HepG2 (cell line): ENCODE measurements around the gene SRCIN1. TPM values are rescaled to one million over a fixed set of nuclear protein-coding genes. Genes with fewer than 3 reads are reported as not detected.
A peak's percentile ranks its signal among the peaks of the same experiment; 100 is the strongest.

Experiments used
- ATF1 ChIP-seq: IDR thresholded peaks from 2 replicates; pipeline ENCODE4 v1.6.1; 2016; ENCODE audit warnings: mild to moderate bottlenecking, control low read depth
- CBX1 ChIP-seq: IDR thresholded peaks from one replicate; pipeline ENCODE4 v1.6.1; 2016; ENCODE audit warnings: antibody characterized with exemption, low read depth
- CENPX ChIP-seq: sonication (generic); formaldehyde crosslinking; IDR thresholded peaks from 2 replicates; pipeline ENCODE4 v1.9.0; 2021; ENCODE audit warnings: mild to moderate bottlenecking, missing genetic modification reagents, moderate library complexity
- DPF2 ChIP-seq: sonication (generic); formaldehyde crosslinking; IDR thresholded peaks from 2 replicates; pipeline ENCODE4 v1.4.0; 2020; ENCODE audit warnings: mild to moderate bottlenecking, low read depth, missing genetic modification reagents, borderline replicate concordance
- GPN1 ChIP-seq: sonication (generic); formaldehyde crosslinking; IDR thresholded peaks from 2 replicates; pipeline ENCODE4 v1.5.1; 2020; ENCODE audit warnings: missing genetic modification reagents, borderline replicate concordance
- GTF3A ChIP-seq: sonication (generic); formaldehyde crosslinking; conservative IDR thresholded peaks from 2 replicates; pipeline ENCODE4 v1.4.0; 2020; ENCODE audit warnings: mild to moderate bottlenecking, missing genetic modification reagents
- HDAC1 ChIP-seq: sonication (generic); formaldehyde crosslinking; IDR thresholded peaks from 2 replicates; pipeline ENCODE4 v1.5.1; 2020; ENCODE audit warnings: mild to moderate bottlenecking, missing genetic modification reagents
- HDAC6 ChIP-seq: fragments of 200-600 bp; sonication (generic); IDR thresholded peaks from 2 replicates; pipeline ENCODE4 v1.7.0; 2017; ENCODE audit warnings: mild to moderate bottlenecking, antibody characterized with exemption, low read length, low read depth
- IKZF1 ChIP-seq: fragments of 450-650 bp; IDR thresholded peaks from 2 replicates; pipeline ENCODE4 v1.7.1; 2016
- JUN ChIP-seq: sonication (generic); formaldehyde crosslinking; IDR thresholded peaks from 2 replicates; pipeline ENCODE4 v1.4.0; 2020; ENCODE audit warnings: mild to moderate bottlenecking, missing genetic modification reagents
- KDM3A ChIP-seq: IDR thresholded peaks from 2 replicates; pipeline ENCODE4 v1.6.1; 2018; ENCODE audit warnings: low read depth, missing compliant biosample characterization
- NFYC ChIP-seq: IDR thresholded peaks from 2 replicates; pipeline ENCODE4 v1.6.1; 2016; ENCODE audit warnings: missing genetic modification reagents, missing compliant biosample characterization
- PHF5A ChIP-seq: IDR thresholded peaks from one replicate; pipeline ENCODE4 v1.6.1; 2018; ENCODE audit warnings: low read depth, missing genetic modification reagents; ENCODE audit not compliant: unreplicated experiment
- U2AF1 ChIP-seq: fragments of 200-400 bp; formaldehyde crosslinking; optimal IDR thresholded peaks from 2 replicates; pipeline ENCODE3; 2017; ENCODE audit warnings: mild to moderate bottlenecking, low read depth, low read length
- YY1 ChIP-seq: IDR thresholded peaks from 2 replicates; pipeline ENCODE4 v1.6.1; 2011; ENCODE audit warnings: low read length, low read depth, moderate library complexity, mild to moderate bottlenecking; ENCODE audit not compliant: insufficient read depth, insufficient replicate concordance
- ZBTB1 ChIP-seq: sonication (generic); formaldehyde crosslinking; IDR thresholded peaks from 2 replicates; pipeline ENCODE4 v1.4.0; 2020; ENCODE audit warnings: missing genetic modification reagents, borderline replicate concordance
- ZBTB20 ChIP-seq: sonication (generic); formaldehyde crosslinking; IDR thresholded peaks from 2 replicates; pipeline ENCODE4 v1.8.1; 2023; ENCODE audit warnings: missing genetic modification reagents, low read depth, mild to moderate bottlenecking, borderline replicate concordance
- ZBTB7A ChIP-seq: sonication (generic); formaldehyde crosslinking; IDR thresholded peaks from 2 replicates; pipeline ENCODE4 v1.8.0; 2022; ENCODE audit warnings: mild to moderate bottlenecking, missing genetic modification reagents
- ZFYVE20 ChIP-seq: sonication (generic); formaldehyde crosslinking; IDR thresholded peaks from 2 replicates; pipeline ENCODE4 v1.8.0; 2023; ENCODE audit warnings: low read depth, mild to moderate bottlenecking, moderate library complexity, missing genetic modification reagents, borderline replicate concordance
- ZKSCAN1 ChIP-seq: fragments of 150-350 bp; IDR thresholded peaks from 2 replicates; pipeline ENCODE4 v1.6.1; 2014; ENCODE audit warnings: low read length
- ZNF121 ChIP-seq: sonication (generic); formaldehyde crosslinking; IDR thresholded peaks from 2 replicates; pipeline ENCODE4 v1.5.0; 2020; ENCODE audit warnings: mild to moderate bottlenecking, missing genetic modification reagents
- ZNF124 ChIP-seq: sonication (generic); formaldehyde crosslinking; IDR thresholded peaks from 2 replicates; pipeline ENCODE4 v1.4.0; 2020; ENCODE audit warnings: missing genetic modification reagents
- ZNF225 ChIP-seq: sonication (generic); formaldehyde crosslinking; IDR thresholded peaks from 2 replicates; pipeline ENCODE4 v1.4.0; 2020; ENCODE audit warnings: mild to moderate bottlenecking, missing genetic modification reagents
- ZNF468 ChIP-seq: sonication (generic); formaldehyde crosslinking; IDR thresholded peaks from 2 replicates; pipeline ENCODE4 v1.8.0; 2022; ENCODE audit warnings: mild to moderate bottlenecking, moderate library complexity, missing genetic modification reagents
- ZNF569 ChIP-seq: sonication (generic); formaldehyde crosslinking; IDR thresholded peaks from 2 replicates; pipeline ENCODE4 v1.5.0; 2020; ENCODE audit warnings: mild to moderate bottlenecking, missing genetic modification reagents, moderate library complexity, borderline replicate concordance
- ZNF703 ChIP-seq: sonication (generic); formaldehyde crosslinking; IDR thresholded peaks from 2 replicates; pipeline ENCODE4 v1.5.1; 2020; ENCODE audit warnings: missing genetic modification reagents, mild to moderate bottlenecking, moderate library complexity, borderline replicate concordance
- ZNF713 ChIP-seq: sonication (generic); formaldehyde crosslinking; IDR thresholded peaks from 2 replicates; pipeline ENCODE4 v1.4.0; 2020; ENCODE audit warnings: mild to moderate bottlenecking, missing genetic modification reagents
- ZNF841 ChIP-seq: sonication (generic); formaldehyde crosslinking; IDR thresholded peaks from 2 replicates; pipeline ENCODE4 v1.8.1; 2023; ENCODE audit warnings: missing genetic modification reagents, borderline replicate concordance
- polyA plus RNA-seq, 8 experiments: library from polyadenylated mRNA; depleted of rRNA in 3 of 8; stranded (reverse) in 7 of 8; unstranded in 1 of 8; fragments of >200 nt; fragmentation: Illumina TruSeq in 4 of 8; extraction: Trizol in 4 of 8; gene quantifications; 2 replicates each; pipeline versions ENCODE4 v1.2.1 to v1.2.3, GENCODE V29; 2011 to 2016; ENCODE audit warnings: low read depth in 4 of 8, missing spikeins in 1 of 8, mixed read lengths in 1 of 8; ENCODE audit not compliant: insufficient read depth in 1 of 8
- total RNA-seq, 5 experiments: library from RNA; depleted of rRNA; stranded (reverse); fragments of >200 nt; fragmentation: Illumina TruSeq; extraction: Trizol; gene quantifications; 2 replicates each; pipeline ENCODE4 v1.2.3, GENCODE V29; 2016; ENCODE audit warnings: low read depth in 1 of 5
- TF ChIP-seq, protein P1 (sequence below): sonication (generic); formaldehyde crosslinking; IDR thresholded peaks from 2 replicates; pipeline ENCODE4 v1.5.0; 2020; ENCODE audit warnings: missing genetic modification reagents
- TF ChIP-seq, protein P2 (sequence below): sonication (generic); formaldehyde crosslinking; IDR thresholded peaks from 2 replicates; pipeline ENCODE4 v1.4.0; 2020; ENCODE audit warnings: mild to moderate bottlenecking, missing genetic modification reagents, borderline replicate concordance

SRCIN1 gene
- total and polyA plus RNA-seq, 2 of the 13 experiments (the other 11 are each of a cell fraction or from before 2014, with no cell fraction given): 1.2 to 9.6 TPM

GRCh38 chr17:38617967-38618760 is 12.4 kb upstream of the SRCIN1 start (continued):
- TF ChIP-seq, protein P1, sequence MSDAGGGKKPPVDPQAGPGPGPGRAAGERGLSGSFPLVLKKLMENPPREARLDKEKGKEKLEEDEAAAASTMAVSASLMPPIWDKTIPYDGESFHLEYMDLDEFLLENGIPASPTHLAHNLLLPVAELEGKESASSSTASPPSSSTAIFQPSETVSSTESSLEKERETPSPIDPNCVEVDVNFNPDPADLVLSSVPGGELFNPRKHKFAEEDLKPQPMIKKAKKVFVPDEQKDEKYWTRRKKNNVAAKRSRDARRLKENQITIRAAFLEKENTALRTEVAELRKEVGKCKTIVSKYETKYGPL (CRISPR knock-in tag): no peak
- no peak for TF ChIP-seq ZBTB1 (CRISPR knock-in tag)
- no peak for TF ChIP-seq ZKSCAN1
- no peak for TF ChIP-seq ZNF468
- TF ChIP-seq ZBTB7A (CRISPR knock-in tag): peak; percentile 69; the same call in 1 of the 2 replicates
- TF ChIP-seq ZNF713 (CRISPR knock-in tag): 0 out of 2 replicates have a peak, but pooled peaks have one; percentile 17
- peak; percentile 72 for TF ChIP-seq ZNF121 (CRISPR knock-in tag)
- TF ChIP-seq ZFYVE20 (CRISPR knock-in tag): no peak
- TF ChIP-seq, protein P2, sequence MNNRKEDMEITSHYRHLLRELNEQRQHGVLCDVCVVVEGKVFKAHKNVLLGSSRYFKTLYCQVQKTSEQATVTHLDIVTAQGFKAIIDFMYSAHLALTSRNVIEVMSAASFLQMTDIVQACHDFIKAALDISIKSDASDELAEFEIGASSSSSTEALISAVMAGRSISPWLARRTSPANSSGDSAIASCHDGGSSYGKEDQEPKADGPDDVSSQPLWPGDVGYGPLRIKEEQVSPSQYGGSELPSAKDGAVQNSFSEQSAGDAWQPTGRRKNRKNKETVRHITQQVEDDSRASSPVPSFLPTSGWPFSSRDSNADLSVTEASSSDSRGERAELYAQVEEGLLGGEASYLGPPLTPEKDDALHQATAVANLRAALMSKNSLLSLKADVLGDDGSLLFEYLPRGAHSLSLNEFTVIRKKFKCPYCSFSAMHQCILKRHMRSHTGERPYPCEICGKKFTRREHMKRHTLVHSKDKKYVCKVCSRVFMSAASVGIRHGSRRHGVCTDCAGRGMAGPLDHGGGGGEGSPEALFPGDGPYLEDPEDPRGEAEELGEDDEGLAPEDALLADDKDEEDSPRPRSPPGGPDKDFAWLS (CRISPR knock-in tag): no peak
- TF ChIP-seq NFYC (CRISPR knock-in tag): no peak
- TF ChIP-seq CENPX (CRISPR knock-in tag): no peak
- no peak for TF ChIP-seq GPN1
- 0 out of 2 replicates have a peak, but pooled peaks have one; percentile 61 for TF ChIP-seq JUN (CRISPR knock-in tag)
- no peak for TF ChIP-seq ZNF225 (CRISPR knock-in tag)
- TF ChIP-seq PHF5A (CRISPR knock-in tag): peak; percentile 66
- TF ChIP-seq ZNF569 (CRISPR knock-in tag): no peak
- peak; percentile 79; the same call in 1 of the 2 replicates for TF ChIP-seq DPF2 (CRISPR knock-in tag)
- TF ChIP-seq HDAC6: no peak
- no peak for TF ChIP-seq ZNF124 (CRISPR knock-in tag)
- TF ChIP-seq GTF3A (CRISPR knock-in tag): no peak
- TF ChIP-seq ZBTB20 (CRISPR knock-in tag): peak; percentile 95; the same call in 1 of the 2 replicates
- TF ChIP-seq IKZF1: no peak
- no peak for TF ChIP-seq CBX1
- TF ChIP-seq HDAC1 (CRISPR knock-in tag): peak; percentile 23; the same call in 1 of the 2 replicates
- TF ChIP-seq ZNF703 (CRISPR knock-in tag): no peak
- TF ChIP-seq ATF1: no peak
- TF ChIP-seq ZNF841 (CRISPR knock-in tag): no peak
- TF ChIP-seq KDM3A: peak; percentile 27; the same call in 1 of the 2 replicates
- no peak for TF ChIP-seq U2AF1
- no peak for TF ChIP-seq YY1
